GM18505 (cell line): ENCODE results near the gene RBP3.

ENCODE experiments used
- ATAC-seq: cut with Tn5 transposase; IDR thresholded peaks from one replicate; pipeline ENCODE4 v1.9.1; 2021; ENCODE audit not compliant: unreplicated experiment
- POLR2A ChIP-seq: IDR thresholded peaks from 4 replicates; pipeline ENCODE4 v1.6.1; 2011; ENCODE audit warnings: borderline replicate concordance; ENCODE audit not compliant: insufficient read depth, insufficient read length; ENCODE audit errors: extremely low read depth

Gene RBP3

DNA sequence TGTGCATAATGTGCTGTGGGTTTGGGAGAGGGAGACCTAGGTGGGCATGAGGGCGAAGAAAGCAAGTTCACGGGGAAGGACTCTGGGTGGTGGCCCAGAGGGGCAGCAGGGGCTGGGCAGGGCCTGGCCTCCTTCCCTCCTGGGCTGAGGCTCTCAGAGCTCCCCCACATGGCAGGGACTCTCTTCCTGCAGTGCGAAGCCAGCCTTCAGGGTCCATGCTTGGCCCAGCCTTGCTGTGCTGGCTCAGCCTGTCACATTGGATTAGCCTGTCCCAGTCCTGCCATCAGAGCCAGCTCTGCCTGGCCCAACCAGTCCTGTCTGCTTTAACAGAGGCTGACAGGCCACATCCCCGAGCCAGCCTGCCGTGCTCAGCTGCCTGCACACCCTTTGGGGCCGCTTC, 56.3 kb downstream of the RBP3 start:
- ATAC-seq = no peak
- TF ChIP-seq POLR2A = no peak

DNA sequence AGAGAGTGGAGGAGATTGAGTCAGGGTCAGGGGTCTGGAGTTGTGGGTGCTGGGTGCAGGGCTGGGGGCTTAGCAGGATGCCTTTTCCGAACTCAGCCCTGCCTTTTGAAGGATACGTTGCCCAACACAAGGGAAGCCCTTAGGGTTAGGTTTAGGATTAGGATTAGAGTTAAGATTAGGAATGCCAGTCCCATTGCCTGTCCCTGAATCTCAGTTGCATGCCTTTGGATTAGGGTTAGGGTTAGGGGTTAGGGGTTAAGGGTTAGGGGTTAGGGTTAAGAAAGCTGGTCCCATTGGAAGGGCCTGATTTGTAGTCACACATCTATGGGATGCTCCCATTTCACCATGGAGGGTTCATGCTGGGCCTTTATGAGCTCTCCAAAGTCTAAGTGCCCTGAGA, 56.8 kb downstream of the RBP3 start:
- TF ChIP-seq POLR2A = no peak
- ATAC-seq = no peak

DNA sequence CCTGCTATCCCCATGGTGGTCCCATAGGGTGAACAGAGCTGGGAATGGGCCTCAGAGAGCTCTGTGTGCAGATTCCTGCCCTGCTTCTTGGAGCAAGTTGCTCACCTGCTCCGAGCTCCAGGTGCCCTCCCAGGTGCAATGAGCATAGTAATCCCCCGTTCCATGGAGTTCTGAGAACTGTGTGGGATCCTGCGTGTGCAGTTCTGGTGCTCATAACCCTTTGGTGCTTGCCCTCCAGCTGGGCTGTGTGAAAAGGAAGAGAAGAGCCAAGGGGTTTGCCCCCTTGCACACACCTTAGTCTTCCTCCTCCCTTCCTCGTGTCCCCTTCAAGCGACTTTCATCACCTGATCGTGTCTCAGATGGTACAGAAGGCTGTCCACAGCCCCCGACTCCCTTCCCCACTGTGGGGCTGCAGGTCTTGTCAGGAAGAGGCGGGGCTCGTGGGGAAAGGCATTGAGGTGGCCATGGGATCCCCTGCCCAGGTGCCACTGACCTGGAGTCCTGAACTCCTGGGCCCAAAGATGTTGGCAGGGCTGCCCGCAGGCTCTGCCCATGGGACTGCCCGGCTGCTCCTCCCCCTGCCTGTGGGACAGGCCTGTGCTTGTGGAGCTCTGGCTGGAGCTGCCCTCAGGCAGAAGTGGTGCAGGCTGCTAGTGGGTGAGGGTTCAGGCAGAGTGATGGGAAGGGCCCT, 57.8 kb downstream of the RBP3 start:
- no peak for TF ChIP-seq POLR2A
- ATAC-seq = no peak

DNA sequence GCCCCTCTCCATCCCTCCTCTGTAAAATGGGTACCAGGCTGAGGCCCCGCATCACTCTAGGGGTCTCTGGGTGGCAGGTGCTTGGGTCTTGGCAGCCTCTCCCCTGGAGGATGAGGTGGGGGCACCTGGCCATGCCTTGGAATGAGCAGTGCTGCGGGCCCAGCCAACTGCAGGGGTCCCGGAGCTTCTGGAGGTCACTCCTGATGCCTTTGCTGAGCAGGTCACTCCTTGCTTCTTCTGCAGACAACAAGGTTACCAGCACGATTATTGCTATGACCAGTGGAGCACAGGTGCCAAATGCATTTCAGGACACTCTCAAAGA, 58.3 kb downstream of the RBP3 start:
- no peak for TF ChIP-seq POLR2A
- ATAC-seq = no peak

DNA sequence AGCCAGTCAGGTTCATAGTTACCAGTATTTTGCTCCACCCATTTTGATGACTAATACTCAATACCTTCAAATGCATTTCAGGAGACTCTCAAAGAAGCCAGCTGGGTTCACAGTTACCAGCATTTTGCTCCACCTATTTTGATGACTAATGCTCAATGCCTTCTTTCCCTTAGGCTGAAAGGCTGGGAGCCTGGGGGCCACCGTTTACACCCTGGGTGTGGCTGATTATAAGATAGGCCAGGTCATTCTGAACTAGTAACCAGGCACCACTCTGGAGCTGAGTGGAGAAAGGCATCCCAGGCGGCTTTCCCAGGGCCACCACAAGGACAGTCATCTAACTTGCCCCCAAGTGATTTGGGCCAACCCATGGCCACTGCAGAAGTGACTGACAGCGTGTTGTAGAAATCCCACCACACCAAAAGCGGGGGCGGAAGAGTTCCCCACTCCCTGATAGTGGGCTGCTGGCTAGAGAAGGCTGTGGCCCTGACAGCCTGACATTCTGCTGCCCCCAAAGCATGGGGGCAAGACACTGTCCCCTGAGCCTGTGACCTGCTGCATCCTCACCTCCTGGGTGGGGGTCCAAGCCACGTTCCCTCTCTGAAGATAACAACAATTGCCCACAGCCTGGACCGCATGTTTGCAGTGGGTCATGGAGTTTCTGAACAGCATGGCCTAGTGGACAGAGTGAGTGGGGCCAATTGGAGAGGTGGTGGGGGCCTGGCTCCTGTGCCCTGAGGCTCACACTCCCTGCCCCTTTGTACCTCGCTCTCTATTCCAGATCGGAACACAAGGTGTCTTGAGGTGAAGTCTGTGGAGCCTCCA, 58.9 kb downstream of the RBP3 start:
- TF ChIP-seq POLR2A = no peak
- ATAC-seq = no peak
